HFFc6 (cell line): ENCODE data around the gene NUP98. TPM values are rescaled to one million over a fixed set of nuclear protein-coding genes. Genes with fewer than 3 reads are reported as not detected.

Experiments
- DNase-seq: peaks from one replicate; pipeline ENCODE4 v3.0.0-alpha.2; 2018
- H3K27ac Mint-ChIP-seq: 2 replicates; pipeline ENCODE4 v1.8.0; 2020; ENCODE audit warnings: mild to moderate bottlenecking, mixed read lengths
- H3K27me3 Mint-ChIP-seq: 2 replicates; pipeline ENCODE4 v1.8.0; 2021; ENCODE audit warnings: mild to moderate bottlenecking, moderate library complexity, mixed read lengths; ENCODE audit not compliant: insufficient read depth
- H3K36me3 Mint-ChIP-seq: 2 replicates; pipeline ENCODE4 v1.8.0; 2021; ENCODE audit warnings: low read depth, mixed read lengths
- H3K4me1 Mint-ChIP-seq: 2 replicates; pipeline ENCODE4 v1.8.0; 2020; ENCODE audit warnings: low read depth, mixed read lengths
- H3K4me3 Mint-ChIP-seq: 2 replicates; pipeline ENCODE4 v1.8.0; 2020; ENCODE audit warnings: mild to moderate bottlenecking, moderate library complexity, mixed read lengths
- H3K9me3 Mint-ChIP-seq: 2 replicates; pipeline ENCODE4 v1.8.0; 2020; ENCODE audit warnings: mild to moderate bottlenecking, mixed read lengths
- total RNA-seq, 6 experiments: library from RNA; stranded (reverse); fragmentation: NEBNext Ultra II Directional; extraction: Animal tissue kit (Norgen Biotek cat#: 25700); gene quantifications; 2 replicates in 1 of 6; 3 replicates in 5 of 6; pipeline ENCODE4 v1.2.3, GENCODE V29; 2021
- TF ChIP-seq, protein P1 (sequence below): fragments of 200-600 bp; sonication (generic); IDR thresholded peaks from 2 replicates; pipeline ENCODE4 v1.5.0; 2021; ENCODE audit warnings: antibody characterized with exemption, mild to moderate bottlenecking

The NUP98 gene
- total RNA-seq, 6 experiments from 2014 or later: 81.4 to 96.7 (median 85.6) TPM

DNA sequence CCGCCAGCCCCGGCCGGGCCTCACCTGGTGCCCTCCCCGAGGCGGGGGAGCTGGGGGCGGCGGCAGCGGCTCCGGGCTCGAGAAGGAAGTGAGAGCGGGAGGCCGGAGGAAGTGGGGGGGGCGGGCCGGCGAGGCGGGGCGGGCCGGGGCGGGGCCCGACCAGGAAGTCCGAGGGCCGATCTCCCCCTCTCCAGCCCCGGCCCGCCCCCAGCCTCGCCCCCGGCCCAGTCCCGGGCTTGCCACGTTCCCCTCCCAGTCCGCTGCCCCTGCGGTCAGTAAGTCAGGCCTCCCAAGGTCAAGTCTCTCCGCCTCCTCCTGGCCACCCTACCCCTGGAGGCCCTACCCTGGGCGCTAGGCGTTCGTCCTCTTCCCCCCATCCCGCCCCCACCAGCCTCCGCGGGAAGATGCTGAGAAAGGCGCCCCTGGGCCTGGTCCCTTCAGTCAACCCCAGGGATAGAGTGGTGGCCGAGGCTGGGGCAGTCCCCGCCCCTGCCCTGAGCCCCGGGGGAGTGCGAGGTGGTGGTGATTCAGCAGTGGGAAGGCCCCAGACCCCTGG is 43.6 kb upstream of the NUP98 start, which contains the start of gene RHOG:
TSS of gene RHOG (minus strand) at position 90 of the 556 bp plus-strand sequence. CDS start 12,821 bp downstream, outside the sequence.
- TF ChIP-seq, protein P1, sequence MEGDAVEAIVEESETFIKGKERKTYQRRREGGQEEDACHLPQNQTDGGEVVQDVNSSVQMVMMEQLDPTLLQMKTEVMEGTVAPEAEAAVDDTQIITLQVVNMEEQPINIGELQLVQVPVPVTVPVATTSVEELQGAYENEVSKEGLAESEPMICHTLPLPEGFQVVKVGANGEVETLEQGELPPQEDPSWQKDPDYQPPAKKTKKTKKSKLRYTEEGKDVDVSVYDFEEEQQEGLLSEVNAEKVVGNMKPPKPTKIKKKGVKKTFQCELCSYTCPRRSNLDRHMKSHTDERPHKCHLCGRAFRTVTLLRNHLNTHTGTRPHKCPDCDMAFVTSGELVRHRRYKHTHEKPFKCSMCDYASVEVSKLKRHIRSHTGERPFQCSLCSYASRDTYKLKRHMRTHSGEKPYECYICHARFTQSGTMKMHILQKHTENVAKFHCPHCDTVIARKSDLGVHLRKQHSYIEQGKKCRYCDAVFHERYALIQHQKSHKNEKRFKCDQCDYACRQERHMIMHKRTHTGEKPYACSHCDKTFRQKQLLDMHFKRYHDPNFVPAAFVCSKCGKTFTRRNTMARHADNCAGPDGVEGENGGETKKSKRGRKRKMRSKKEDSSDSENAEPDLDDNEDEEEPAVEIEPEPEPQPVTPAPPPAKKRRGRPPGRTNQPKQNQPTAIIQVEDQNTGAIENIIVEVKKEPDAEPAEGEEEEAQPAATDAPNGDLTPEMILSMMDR: no peak
- Mint-ChIP-seq H3K36me3 (peaks cover 9% of the 10 kb centered on the region), H3K4me3 (peak within 1 kb of the TSS; percentile 86), H3K27ac (peak within 1 kb of the TSS; percentile 91), H3K27me3 (peaks cover 2% of the 10 kb centered on the region; the same call in 1 of the 2 replicates), H3K4me1 (peaks cover 39% of the 10 kb centered on the region), H3K9me3 (no peaks in the 10 kb centered on the region)
- DNase-seq: no peak

- peaks cover 46% of the 10 kb centered on the region for H3K4me1 Mint-ChIP-seq
- H3K36me3 Mint-ChIP-seq: peaks cover 13% of the 10 kb centered on the region
- no peaks in the 10 kb centered on the region for H3K9me3 Mint-ChIP-seq
- TF ChIP-seq, protein P1: no peak
- DNase-seq: no peak
- H3K27me3 Mint-ChIP-seq: peaks cover 2% of the 10 kb centered on the region; the same call in 1 of the 2 replicates
- H3K4me3 Mint-ChIP-seq: peak overlapping the region; percentile 86
- H3K27ac Mint-ChIP-seq: peak overlapping the region; percentile 39
Observed at GRCh38 chr11:3840004-3840869, 42.9 kb upstream of the NUP98 start.

GRCh38 chr11:3838504-3838903 is 41.1 kb upstream of the NUP98 start:
- Mint-ChIP-seq H3K9me3 (no peaks in the 10 kb centered on the region), H3K4me3 (0 out of 2 replicates have a peak overlapping the region, but pooled peaks have one; percentile 17), H3K27me3 (peaks cover 2% of the 10 kb centered on the region; the same call in 1 of the 2 replicates), H3K4me1 (peaks cover 59% of the 10 kb centered on the region), H3K36me3 (peaks cover 21% of the 10 kb centered on the region), H3K27ac (peak overlapping the region; percentile 20; the same call in 1 of the 2 replicates)
- no peak for DNase-seq
- TF ChIP-seq, protein P1: no peak

GRCh38 chr11:3837793-3838192 is 40.4 kb upstream of the NUP98 start:
- Mint-ChIP-seq H3K4me3 (no peak overlapping the region), H3K27ac (no peak overlapping the region), H3K9me3 (no peaks in the 10 kb centered on the region), H3K27me3 (no peaks in the 10 kb centered on the region; the same call in 1 of the 2 replicates), H3K4me1 (peaks cover 59% of the 10 kb centered on the region), H3K36me3 (peaks cover 23% of the 10 kb centered on the region)
- TF ChIP-seq, protein P1: no peak
- DNase-seq: no peak

- Mint-ChIP-seq H3K27ac (no peak overlapping the region), H3K4me1 (peaks cover 56% of the 10 kb centered on the region)
- DNase-seq: no peak
Observed at GRCh38 chr11:3836903-3837302, 39.5 kb upstream of the NUP98 start.

More at GRCh38 chr11:3836903-3837302, 39.5 kb upstream of the NUP98 start:
- TF ChIP-seq, protein P1: no peak
- Mint-ChIP-seq H3K9me3 (no peaks in the 10 kb centered on the region), H3K36me3 (peaks cover 23% of the 10 kb centered on the region), H3K4me3 (no peak overlapping the region), H3K27me3 (no peaks in the 10 kb centered on the region)
